GM19468 (cell line): Measurements from ENCODE around the gene MPZ.

ENCODE experiments used
- ATAC-seq: cut with Tn5 transposase; IDR thresholded peaks from one replicate; pipeline ENCODE4 v1.9.1; 2021; ENCODE audit warnings: mild to moderate bottlenecking, moderate library complexity, moderate number of reproducible peaks; ENCODE audit not compliant: unreplicated experiment; ENCODE audit errors: extremely low read depth

The MPZ gene

GRCh38 chr1:161304927-161305866 lies 4.6 kb downstream of the MPZ start:
- ATAC-seq, result no peak

GRCh38 chr1:161300478-161300877 lies 9.3 kb downstream of the MPZ start:
- ATAC-seq, result no peak

GRCh38 chr1:161299347-161299746 lies 10.4 kb downstream of the MPZ start:
- ATAC-seq, result no peak

GRCh38 chr1:161298116-161298515 lies 11.7 kb downstream of the MPZ start:
- ATAC-seq, result no peak

GRCh38 chr1:161297415-161297814 lies 12.4 kb downstream of the MPZ start:
- ATAC-seq, result no peak

GRCh38 chr1:161290779-161291178 lies 19.0 kb downstream of the MPZ start:
- ATAC-seq, result no peak

- no peak for ATAC-seq
Measured at GRCh38 chr1:161287482-161288054, 22.2 kb downstream of the MPZ start.

GRCh38 chr1:161285521-161285920 lies 24.2 kb downstream of the MPZ start:
- no peak for ATAC-seq

GRCh38 chr1:161285113-161285512 lies 24.7 kb downstream of the MPZ start:
- no peak for ATAC-seq

GRCh38 chr1:161282991-161283390 lies 26.8 kb downstream of the MPZ start:
- ATAC-seq, result no peak

GRCh38 chr1:161274874-161275273 lies 34.9 kb downstream of the MPZ start:
- no peak for ATAC-seq

GRCh38 chr1:161273402-161273801 lies 36.4 kb downstream of the MPZ start:
- no peak for ATAC-seq

GRCh38 chr1:161267321-161267720 lies 42.4 kb downstream of the MPZ start:
- no peak for ATAC-seq

- no peak for ATAC-seq
Measured at GRCh38 chr1:161266836-161267235, 42.9 kb downstream of the MPZ start.

- ATAC-seq, result no peak
Measured at GRCh38 chr1:161266202-161266601, 43.6 kb downstream of the MPZ start.

- no peak for ATAC-seq
Measured at GRCh38 chr1:161265305-161265704, 44.5 kb downstream of the MPZ start.

GRCh38 chr1:161261261-161262235 lies 48.2 kb downstream of the MPZ start:
- no peak for ATAC-seq

- ATAC-seq, result no peak
Measured at GRCh38 chr1:161260376-161261260, 49.1 kb downstream of the MPZ start.

GRCh38 chr1:161259765-161260164 lies 50.0 kb downstream of the MPZ start:
- no peak for ATAC-seq

- no peak for ATAC-seq
Measured at GRCh38 chr1:161259345-161259702, 50.4 kb downstream of the MPZ start.
